Spinal cord (tissue), 10 donors: ENCODE measurements around the gene PCP2. TPM values are rescaled to one million over a fixed set of nuclear protein-coding genes. Genes with fewer than 3 reads are reported as not detected.

Experiments used
- DNase-seq, 6 donors: peaks; one replicate each; pipeline versions ENCODE4 v3.0.0 to v3.0.0-alpha.2; 2013 to 2015; ENCODE audit warnings: low spot score in 6 of 6, low read depth in 4 of 6
- H3K27ac ChIP-seq: one replicate; pipeline ENCODE4 v1.5.1; 2013; ENCODE audit warnings: low read depth, low read length, control low read depth
- H3K27me3 ChIP-seq: one replicate; pipeline ENCODE4 v1.6.1; 2013; ENCODE audit warnings: low read length; ENCODE audit not compliant: control insufficient read depth, insufficient read depth
- H3K36me3 ChIP-seq: one replicate; pipeline ENCODE4 v1.6.1; 2013; ENCODE audit warnings: low read length; ENCODE audit not compliant: control insufficient read depth, insufficient read depth
- H3K4me1 ChIP-seq: one replicate; pipeline ENCODE4 v1.6.1; 2013; ENCODE audit warnings: low read length; ENCODE audit not compliant: control insufficient read depth, insufficient read depth
- H3K4me3 ChIP-seq: one replicate; pipeline ENCODE4 v1.5.1; 2013; ENCODE audit warnings: low read depth, low read length, control low read depth
- H3K9me3 ChIP-seq: one replicate; pipeline ENCODE4 v1.6.1; 2013; ENCODE audit warnings: low read length; ENCODE audit not compliant: control insufficient read depth, insufficient read depth
- WGBS: methylation state at CpG from one replicate; pipeline ENCODE4 v1.1.5; 2013; ENCODE audit warnings: missing lambda C conversion rate; ENCODE audit not compliant: insufficient coverage; 5-methylcytosine and 5-hydroxymethylcytosine counted together
- long read RNA-seq, 4 donors: transcript quantifications; one replicate each; lab custom pipeline, GENCODE V29; 2026
- polyA plus RNA-seq, 2 donors: library from polyadenylated mRNA; unstranded; fragments of 120-200 nt; gene quantifications; one replicate each; pipeline ENCODE4 v1.2.1, GENCODE V29; 2013; ENCODE audit not compliant: insufficient read length in 2 of 2
- total RNA-seq, 2 donors: library from RNA; depleted of rRNA in 1 of 2; stranded (reverse); fragments of 120-200 nt in 1 of 2; fragments of >200 nt in 1 of 2; gene quantifications; one replicate each; pipeline versions ENCODE4 v1.2.3 to v1.2.4, GENCODE V29; 2013 to 2014
- donor health status: healthy.

The PCP2 gene
- not detected for total RNA-seq
- under 1 TPM in 1 of 2 donors, not detected in 1; 0.62 TPM for polyA plus RNA-seq
- long read RNA-seq, donor 1 = 0 reads
- long read RNA-seq, donor 2 = 0 reads
- long read RNA-seq, donor 3 = 0 reads
- long read RNA-seq, donor 4 = 0 reads

DNA sequence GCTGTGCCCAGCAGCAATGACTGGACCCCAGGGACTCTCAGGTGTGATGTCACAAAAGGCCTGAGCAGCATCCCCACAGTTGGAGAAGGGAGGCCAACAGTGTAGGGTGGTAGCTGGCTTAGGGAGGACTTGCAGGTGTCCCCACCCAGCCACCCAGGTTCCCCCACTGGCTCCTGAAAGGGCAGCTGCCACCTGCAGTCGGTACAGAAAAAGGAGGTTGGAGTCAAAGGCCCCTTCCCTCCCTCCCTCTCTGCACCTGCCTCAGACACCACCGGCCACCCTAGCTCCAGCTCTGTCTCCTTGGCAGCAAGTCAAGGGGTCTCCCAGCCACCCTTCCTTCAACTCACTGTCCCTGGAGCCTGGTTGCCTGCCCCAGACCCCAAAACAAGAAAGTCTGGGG, at the start of gene PCP2:
Gene PCP2 (minus strand): TSS at position 22 of the 400 bp plus-strand sequence. CDS start 262 bp downstream, outside the sequence.
- no peak for DNase-seq
- Histone ChIP-seq H3K4me3 (no peak within 1 kb of the TSS), H3K36me3 (peaks cover 22% of the 10 kb centered on the region), H3K27ac (no peak within 1 kb of the TSS), H3K9me3 (no peaks in the 10 kb centered on the region), H3K4me1 (peaks cover 23% of the 10 kb centered on the region), H3K27me3 (peaks cover 22% of the 10 kb centered on the region)
- 55% methylated on average over 2 of the region's 2 CpGs for WGBS

- Histone ChIP-seq H3K9me3 (no peaks in the 10 kb centered on the region), H3K27ac (no peak overlapping the region), H3K4me1 (peaks cover 28% of the 10 kb centered on the region), H3K27me3 (no peaks in the 10 kb centered on the region), H3K4me3 (peak overlapping the region; percentile 93), H3K36me3 (peaks cover 52% of the 10 kb centered on the region)
- WGBS = 61% methylated on average over 74 of the region's 74 CpGs
- peak in 1 of 6 donors; percentile 44 for DNase-seq
These were observed 48.8 kb upstream of the PCP2 start for GRCh38 chr19:7682175-7682855.

DNA sequence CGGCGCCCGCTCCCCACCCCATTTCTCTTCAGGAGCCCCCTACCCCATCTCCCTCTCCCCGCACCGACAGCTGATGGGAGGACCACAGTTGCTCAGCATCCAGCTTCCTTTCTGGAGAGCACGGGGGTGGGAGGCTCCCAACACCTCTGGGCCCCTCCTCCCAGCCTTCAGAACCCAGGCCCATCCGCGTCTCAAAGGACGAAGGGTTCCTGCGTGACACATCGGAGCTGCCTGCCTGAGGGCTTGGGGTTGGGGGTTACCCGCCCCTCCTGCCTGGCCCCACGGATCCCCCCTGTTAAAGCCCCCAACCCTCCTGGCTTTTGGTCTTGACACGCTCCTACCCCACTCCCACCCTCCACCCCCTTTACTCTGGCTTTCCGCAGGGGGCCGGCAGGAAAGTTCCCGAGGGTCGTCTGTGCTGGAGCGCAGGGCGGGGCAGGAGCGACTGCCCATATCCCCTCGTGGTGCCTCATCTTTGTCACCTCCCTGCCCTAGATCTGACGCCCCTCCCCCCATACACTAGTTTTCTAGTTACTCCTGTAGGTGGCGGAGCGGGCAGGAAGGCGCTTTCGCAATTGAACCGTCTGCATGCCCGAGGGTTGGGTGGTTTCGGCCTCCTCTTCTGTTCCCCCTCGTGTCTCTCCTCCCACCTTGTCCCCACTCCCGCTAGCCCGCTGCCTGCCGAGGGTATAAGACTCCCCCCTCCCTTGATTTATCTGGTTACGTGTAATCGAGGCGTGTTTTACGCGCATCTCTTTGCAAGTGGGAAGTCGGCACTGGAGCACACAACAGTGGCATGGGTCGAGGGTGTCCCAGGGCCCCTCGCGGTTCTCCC, 48.0 kb upstream of the PCP2 start:
- Histone ChIP-seq H3K36me3 (peaks cover 45% of the 10 kb centered on the region), H3K4me1 (peaks cover 28% of the 10 kb centered on the region), H3K27me3 (peaks cover 3% of the 10 kb centered on the region), H3K4me3 (peak overlapping the region; percentile 93), H3K9me3 (no peaks in the 10 kb centered on the region), H3K27ac (no peak overlapping the region)
- WGBS = under 1% methylated on average over 40 of the region's 43 CpGs
- DNase-seq = peak in 3 of 6 donors; percentile 50 to 87 (median 80)

GRCh38 chr19:7680606-7681339, 47.3 kb upstream of the PCP2 start, which contains the start of gene TRAPPC5:
TRAPPC5 (plus strand) TSS chr19:7680833; CDS start chr19:7682254, 1,421 bp downstream.
- H3K9me3 ChIP-seq = no peaks in the 10 kb centered on the region
- peak within 1 kb of the TSS; percentile 93 for H3K4me3 ChIP-seq
- H3K4me1 ChIP-seq = peaks cover 25% of the 10 kb centered on the region
- H3K36me3 ChIP-seq = peaks cover 39% of the 10 kb centered on the region
- DNase-seq = peak; percentile 75 to 96 (median 82)
- no peak within 1 kb of the TSS for H3K27ac ChIP-seq
- 0% methylated on average over 75 of the region's 79 CpGs for WGBS
- H3K27me3 ChIP-seq = peaks cover 3% of the 10 kb centered on the region

- no peak for DNase-seq
- Histone ChIP-seq H3K4me1 (peaks cover 22% of the 10 kb centered on the region), H3K9me3 (no peaks in the 10 kb centered on the region), H3K27me3 (peaks cover 3% of the 10 kb centered on the region), H3K4me3 (peak overlapping the region; percentile 18), H3K27ac (no peak overlapping the region), H3K36me3 (peaks cover 32% of the 10 kb centered on the region)
- 58% methylated on average over 18 of the region's 22 CpGs for WGBS
These were observed 46.5 kb upstream of the PCP2 start for GRCh38 chr19:7679771-7680605.

- H3K27me3 ChIP-seq = peaks cover 3% of the 10 kb centered on the region
- DNase-seq = peak in 2 of 6 donors; percentile 36 to 82
- H3K4me1 ChIP-seq = peaks cover 22% of the 10 kb centered on the region
- WGBS = 73% methylated on average over 23 of the region's 30 CpGs
- no peaks in the 10 kb centered on the region for H3K9me3 ChIP-seq
- no peak overlapping the region for H3K4me3 ChIP-seq
- H3K36me3 ChIP-seq = peaks cover 23% of the 10 kb centered on the region
- H3K27ac ChIP-seq = no peak overlapping the region
These were observed 45.6 kb upstream of the PCP2 start for GRCh38 chr19:7678971-7679751.

DNA sequence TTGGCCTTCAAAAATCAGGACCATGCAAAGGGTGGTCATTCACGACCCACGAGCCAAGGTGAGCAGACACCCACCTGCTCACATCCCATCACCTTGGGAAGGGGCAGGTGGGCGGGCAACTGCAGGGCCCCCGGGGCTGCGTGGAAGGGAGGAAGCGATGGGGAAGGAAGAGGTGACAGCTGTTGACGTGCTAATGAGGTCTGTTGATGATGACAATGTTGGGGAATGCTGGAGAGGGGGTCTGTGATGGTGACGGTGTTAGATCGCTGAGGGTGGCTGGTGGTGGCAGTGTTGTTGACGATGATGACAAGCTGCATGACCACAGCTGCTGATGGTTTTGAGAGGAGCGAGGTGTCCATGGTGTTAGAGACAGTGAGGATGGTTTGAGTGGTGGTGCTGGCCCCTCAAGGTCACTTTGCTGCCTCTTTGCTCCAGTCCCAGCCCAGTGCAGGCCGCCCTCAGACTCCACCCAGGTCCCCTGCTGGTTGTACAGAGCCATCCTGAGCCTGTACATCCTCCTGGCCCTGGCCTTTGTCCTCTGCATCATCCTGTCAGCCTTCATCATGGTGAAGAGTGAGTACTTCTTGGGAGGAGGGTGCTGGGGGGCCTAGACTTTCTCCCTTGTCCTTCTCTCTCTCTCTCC, 44.3 kb upstream of the PCP2 start:
- 53% methylated on average over 10 of the region's 12 CpGs for WGBS

GRCh38 chr19:7676854-7677253, 43.3 kb upstream of the PCP2 start, which contains the start of gene MCEMP1:
MCEMP1 (plus strand) TSS chr19:7677090; CDS start chr19:7677121, 31 bp downstream.
- Histone ChIP-seq H3K27me3 (peaks cover 3% of the 10 kb centered on the region), H3K9me3 (no peaks in the 10 kb centered on the region), H3K36me3 (peaks cover 2% of the 10 kb centered on the region), H3K4me1 (peaks cover 15% of the 10 kb centered on the region), H3K27ac (no peak within 1 kb of the TSS), H3K4me3 (no peak within 1 kb of the TSS)
- 49% methylated on average over 7 of the region's 10 CpGs for WGBS
- DNase-seq = no peak

More for the DNA sequence above, 44.3 kb upstream of the PCP2 start:
- Histone ChIP-seq H3K9me3 (no peaks in the 10 kb centered on the region), H3K4me1 (peaks cover 22% of the 10 kb centered on the region), H3K27me3 (peaks cover 3% of the 10 kb centered on the region), H3K27ac (no peak overlapping the region), H3K4me3 (no peak overlapping the region), H3K36me3 (peaks cover 10% of the 10 kb centered on the region)
- no peak for DNase-seq
